HT-29 (cell line): Measurements from ENCODE around the gene DSC3. TPM values are rescaled to one million over a fixed set of nuclear protein-coding genes. Genes with fewer than 3 reads are reported as not detected.
A peak's percentile ranks its signal among the peaks of the same experiment; 100 is the strongest.

ENCODE experiments used
- DNase-seq: peaks from one replicate; pipeline ENCODE4 v3.0.0-alpha.2; 2015; ENCODE audit warnings: low spot score
- small RNA-seq: library from RNA; depleted of rRNA; stranded (forward); fragments of <200 nt; gene quantifications from one replicate; pipeline ENCODE3, GENCODE V24; 2014
- total RNA-seq: library from RNA; depleted of rRNA; stranded (reverse); fragments of >200 nt; shearing (Covaris generic); gene quantifications from 2 replicates; pipeline ENCODE4 v1.2.3, GENCODE V29; 2014; rRNA removed

DSC3 gene
- total RNA-seq, 1 experiment from 2014 or later: 0.03 TPM

DNA sequence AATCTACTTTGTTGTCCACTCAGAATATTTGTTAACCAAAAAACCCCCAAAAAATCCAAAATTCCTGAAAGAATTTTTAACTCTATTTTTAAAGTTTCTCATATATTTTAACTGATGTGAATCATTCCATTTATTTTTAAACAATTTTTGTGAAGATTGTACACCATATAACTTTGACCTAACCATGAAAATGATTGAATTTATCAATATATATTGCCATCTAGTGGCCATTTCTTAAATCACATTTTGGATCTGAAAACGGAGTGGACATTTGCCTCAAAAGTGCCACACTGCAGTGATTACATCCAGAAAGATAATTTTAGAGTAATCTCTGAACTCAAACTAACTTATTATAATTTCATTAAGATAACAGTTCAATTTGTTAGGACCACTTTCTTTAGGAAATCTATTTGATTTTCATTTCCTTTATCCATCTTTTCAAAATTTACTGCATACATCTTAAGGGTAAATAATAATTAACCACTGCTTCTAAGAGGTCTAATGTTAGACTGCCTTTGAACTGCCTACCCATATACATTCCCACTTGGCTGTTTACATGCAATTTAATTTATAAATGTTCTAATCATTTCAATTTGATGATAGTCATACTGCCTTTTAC lies 71.1 kb downstream of the DSC3 start:
- peak; percentile 61 for DNase-seq

GRCh38 chr18:30970196-30970816 lies 72.2 kb downstream of the DSC3 start:
- peak; percentile 66 for DNase-seq

DNA sequence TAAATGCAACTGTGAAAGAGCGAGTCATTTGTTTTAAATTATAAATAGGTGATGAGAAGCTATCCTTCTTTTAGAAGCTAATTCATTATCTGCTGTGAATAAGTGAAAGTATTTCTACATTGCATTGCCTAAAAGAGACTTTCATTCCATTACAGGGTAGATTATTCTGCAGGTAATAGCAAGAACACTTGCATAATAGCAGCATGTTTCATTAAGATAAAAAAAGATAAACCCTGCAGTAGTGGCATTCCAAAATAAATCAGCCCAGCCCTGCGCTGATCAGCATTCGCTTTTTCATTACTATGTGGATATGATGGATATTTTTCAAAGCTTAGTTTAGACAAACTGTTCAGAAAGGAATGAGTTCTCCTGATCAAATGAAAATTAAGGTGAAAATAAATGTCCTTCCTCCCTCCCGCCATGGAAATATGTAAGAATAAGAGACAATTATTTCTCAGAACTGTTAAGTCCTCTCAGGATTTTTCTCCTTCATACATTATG lies 72.8 kb downstream of the DSC3 start:
- DNase-seq: no peak

GRCh38 chr18:30967701-30968100 lies 74.8 kb downstream of the DSC3 start:
- no peak for DNase-seq

- no peak for DNase-seq
Measured at GRCh38 chr18:30965237-30965636, 77.3 kb downstream of the DSC3 start.

GRCh38 chr18:30960661-30961060 lies 81.9 kb downstream of the DSC3 start:
- no peak for DNase-seq

DNA sequence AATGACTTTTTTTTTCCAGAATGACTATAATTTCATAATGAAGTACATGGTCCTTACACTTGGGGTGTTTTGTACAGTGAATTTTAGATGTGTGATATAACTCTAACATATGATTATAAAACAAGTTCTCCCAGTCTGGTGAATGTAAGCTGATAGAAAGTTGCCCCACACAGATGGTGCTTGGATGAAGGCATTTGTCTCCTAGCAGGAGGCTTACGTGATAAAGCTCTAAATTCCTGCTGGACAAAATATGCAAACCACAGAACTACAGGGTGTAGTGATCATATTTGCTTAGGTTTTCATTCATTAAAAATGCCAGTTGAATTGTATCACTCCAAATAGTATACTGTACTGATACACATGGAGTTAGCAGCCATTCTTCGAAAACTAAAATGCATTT lies 85.5 kb downstream of the DSC3 start:
- DNase-seq: no peak

GRCh38 chr18:30954262-30954661 lies 88.3 kb downstream of the DSC3 start:
- DNase-seq: no peak

- no peak for DNase-seq
Measured at GRCh38 chr18:30945761-30946160, 96.8 kb downstream of the DSC3 start.

DNA sequence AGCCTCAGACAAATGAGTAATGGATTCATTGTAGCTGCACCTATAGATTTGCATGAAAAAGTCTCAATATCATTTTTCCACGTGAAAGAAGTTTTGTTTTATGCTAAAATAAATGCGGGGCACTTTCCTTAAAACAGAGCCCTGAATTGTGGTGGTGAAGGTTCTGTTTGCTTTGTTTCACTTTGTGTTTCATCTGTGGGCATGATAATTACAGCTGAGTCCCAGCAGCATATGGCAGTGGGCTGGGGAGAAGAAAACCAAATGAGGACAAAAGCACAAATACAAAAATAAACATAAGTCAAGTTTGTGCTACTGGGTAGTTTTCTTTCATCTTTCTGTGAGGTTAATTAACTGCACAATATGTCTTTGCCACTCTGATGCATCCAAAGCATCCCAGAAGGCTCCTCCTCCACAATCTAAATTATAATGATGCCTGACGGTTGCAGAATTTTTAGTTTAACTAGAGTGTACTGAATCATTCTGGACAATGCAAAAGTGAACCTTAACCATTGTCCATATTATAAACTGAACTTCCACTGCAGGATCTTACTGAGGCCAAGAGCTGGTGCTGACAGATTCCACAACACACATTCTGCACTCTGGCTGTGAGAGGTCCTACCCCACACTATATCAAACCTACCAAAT lies 97.6 kb downstream of the DSC3 start:
- DNase-seq: no peak

- DNase-seq: no peak
Measured at GRCh38 chr18:30940952-30941539, 101.5 kb downstream of the DSC3 start.

Small RNA genes lying within 50 kb of the gene (small RNA-seq; reads per million reads assigned to genes)
- not detected for gene RNU6-857P

Other genes with a start within 250 kb of the DSC3 start
- gene DSC2, start 59.7 kb upstream of the DSC3 start, total RNA-seq: 4.9 and 5.7 TPM in 2 replicates
- gene DSC1, start 120.1 kb upstream of the DSC3 start, total RNA-seq: not detected in 2 replicates